HepG2 (cell line): ENCODE results near the gene AGER. TPM values are rescaled to one million over a fixed set of nuclear protein-coding genes. Genes with fewer than 3 reads are reported as not detected.

Experiments
- ATF7 ChIP-seq, 2 experiments: fragments of 450-650 bp in 1 of 2; sonication (generic) in 1 of 2; formaldehyde crosslinking in 1 of 2; IDR thresholded peaks; 2 replicates each; pipeline versions ENCODE4 v1.4.0 to v1.6.1; 2016 to 2020; ENCODE audit warnings: antibody characterized with exemption in 1 of 2, mild to moderate bottlenecking in 1 of 2, missing genetic modification reagents in 1 of 2
- HDAC2 ChIP-seq: sonication (generic); formaldehyde crosslinking; IDR thresholded peaks from 2 replicates; pipeline ENCODE4 v1.4.0; 2020; ENCODE audit warnings: missing genetic modification reagents
- KLF13 ChIP-seq: sonication (generic); formaldehyde crosslinking; IDR thresholded peaks from 2 replicates; pipeline ENCODE4 v1.4.0; 2020; ENCODE audit warnings: mild to moderate bottlenecking, missing genetic modification reagents
- MEF2D ChIP-seq: sonication (generic); formaldehyde crosslinking; IDR thresholded peaks from 2 replicates; pipeline ENCODE4 v1.5.1; 2020; ENCODE audit warnings: mild to moderate bottlenecking, missing genetic modification reagents
- MEIS2 ChIP-seq: sonication (generic); formaldehyde crosslinking; IDR thresholded peaks from 2 replicates; pipeline ENCODE4 v1.9.0; 2021; ENCODE audit warnings: mild to moderate bottlenecking, missing genetic modification reagents
- MTA1 ChIP-seq: sonication (generic); formaldehyde crosslinking; IDR thresholded peaks from 2 replicates; pipeline ENCODE4 v1.4.0; 2020; ENCODE audit warnings: missing genetic modification reagents, mild to moderate bottlenecking, borderline replicate concordance
- NFIC ChIP-seq: IDR thresholded peaks from 2 replicates; pipeline ENCODE4 v1.6.1; 2012; ENCODE audit warnings: mild to moderate bottlenecking, low read length, inconsistent platforms
- SMAD1 ChIP-seq: sonication (generic); formaldehyde crosslinking; IDR thresholded peaks from 2 replicates; pipeline ENCODE4 v1.4.0; 2020; ENCODE audit warnings: missing genetic modification reagents, low read depth, mild to moderate bottlenecking, borderline replicate concordance
- SOX13 ChIP-seq, 3 experiments: fragments of 450-650 bp in 1 of 3; sonication (generic) in 1 of 3; formaldehyde crosslinking in 1 of 3; IDR thresholded peaks in 2 of 3; conservative IDR thresholded peaks in 1 of 3; 2 replicates each; pipeline versions ENCODE4 v1.5.0 to v1.6.1; 2016 to 2020; ENCODE audit warnings: antibody characterized with exemption in 1 of 3, mild to moderate bottlenecking in 1 of 3, missing compliant biosample characterization in 1 of 3, missing genetic modification reagents in 1 of 3, moderate library complexity in 1 of 3
- TBL1XR1 ChIP-seq: fragments of 150-350 bp; IDR thresholded peaks from 2 replicates; pipeline ENCODE4 v1.6.1; 2014; ENCODE audit warnings: borderline replicate concordance, low read length; ENCODE audit not compliant: partially characterized antibody
- ZBTB8A ChIP-seq: sonication (generic); formaldehyde crosslinking; IDR thresholded peaks from 2 replicates; pipeline ENCODE4 v1.4.0; 2020; ENCODE audit warnings: mild to moderate bottlenecking, low read depth, missing genetic modification reagents, borderline replicate concordance
- ZFP41 ChIP-seq: sonication (generic); formaldehyde crosslinking; IDR thresholded peaks from 2 replicates; pipeline ENCODE4 v1.4.0; 2020; ENCODE audit warnings: mild to moderate bottlenecking, missing genetic modification reagents, borderline replicate concordance
- ZMYM2 ChIP-seq: sonication (generic); formaldehyde crosslinking; IDR thresholded peaks from 2 replicates; pipeline ENCODE4 v1.8.0; 2022; ENCODE audit warnings: mild to moderate bottlenecking, missing genetic modification reagents
- ZNF12 ChIP-seq: sonication (generic); formaldehyde crosslinking; IDR thresholded peaks from 2 replicates; pipeline ENCODE4 v1.5.0; 2020; ENCODE audit warnings: missing genetic modification reagents
- ZNF317 ChIP-seq: sonication (generic); formaldehyde crosslinking; IDR thresholded peaks from 2 replicates; pipeline ENCODE4 v1.5.0; 2020; ENCODE audit warnings: mild to moderate bottlenecking, missing genetic modification reagents
- ZNF333 ChIP-seq: sonication (generic); formaldehyde crosslinking; IDR thresholded peaks from 2 replicates; pipeline ENCODE4 v1.4.0; 2020; ENCODE audit warnings: mild to moderate bottlenecking, missing genetic modification reagents, borderline replicate concordance
- ZNF510 ChIP-seq: sonication (generic); formaldehyde crosslinking; IDR thresholded peaks from 2 replicates; pipeline ENCODE4 v1.4.0; 2020; ENCODE audit warnings: low read depth, mild to moderate bottlenecking, missing genetic modification reagents
- ZNF556 ChIP-seq: sonication (generic); formaldehyde crosslinking; IDR thresholded peaks from 2 replicates; pipeline ENCODE4 v1.4.0; 2020; ENCODE audit warnings: mild to moderate bottlenecking, missing genetic modification reagents, borderline replicate concordance
- ZNF761 ChIP-seq: sonication (generic); formaldehyde crosslinking; conservative IDR thresholded peaks from 2 replicates; pipeline ENCODE4 v1.4.0; 2020; ENCODE audit warnings: mild to moderate bottlenecking, missing genetic modification reagents
- polyA plus RNA-seq, 8 experiments: library from polyadenylated mRNA; depleted of rRNA in 3 of 8; stranded (reverse) in 7 of 8; unstranded in 1 of 8; fragments of >200 nt; fragmentation: Illumina TruSeq in 4 of 8; extraction: Trizol in 4 of 8; gene quantifications; 2 replicates each; pipeline versions ENCODE4 v1.2.1 to v1.2.3, GENCODE V29; 2011 to 2016; ENCODE audit warnings: low read depth in 4 of 8, missing spikeins in 1 of 8, mixed read lengths in 1 of 8; ENCODE audit not compliant: insufficient read depth in 1 of 8
- total RNA-seq, 5 experiments: library from RNA; depleted of rRNA; stranded (reverse); fragments of >200 nt; fragmentation: Illumina TruSeq; extraction: Trizol; gene quantifications; 2 replicates each; pipeline ENCODE4 v1.2.3, GENCODE V29; 2016; ENCODE audit warnings: low read depth in 1 of 5
- TF ChIP-seq, protein P1 (sequence below): sonication (generic); formaldehyde crosslinking; IDR thresholded peaks from 2 replicates; pipeline ENCODE4 v1.4.0; 2020; ENCODE audit warnings: mild to moderate bottlenecking, missing genetic modification reagents, borderline replicate concordance
- TF ChIP-seq, protein P2 (sequence below): sonication (generic); formaldehyde crosslinking; conservative IDR thresholded peaks from 2 replicates; pipeline ENCODE4 v1.4.0; 2020; ENCODE audit warnings: mild to moderate bottlenecking, missing genetic modification reagents, moderate library complexity
- TF ChIP-seq, protein P3 (sequence below): IDR thresholded peaks from 2 replicates; pipeline ENCODE4 v1.6.1; 2016; ENCODE audit warnings: missing compliant biosample characterization, missing genetic modification reagents, borderline replicate concordance

The AGER gene
- total and polyA plus RNA-seq, 2 of the 13 experiments (the other 11 are each of a cell fraction or from before 2014, with no cell fraction given), result 1.9 to 5.1 TPM

DNA sequence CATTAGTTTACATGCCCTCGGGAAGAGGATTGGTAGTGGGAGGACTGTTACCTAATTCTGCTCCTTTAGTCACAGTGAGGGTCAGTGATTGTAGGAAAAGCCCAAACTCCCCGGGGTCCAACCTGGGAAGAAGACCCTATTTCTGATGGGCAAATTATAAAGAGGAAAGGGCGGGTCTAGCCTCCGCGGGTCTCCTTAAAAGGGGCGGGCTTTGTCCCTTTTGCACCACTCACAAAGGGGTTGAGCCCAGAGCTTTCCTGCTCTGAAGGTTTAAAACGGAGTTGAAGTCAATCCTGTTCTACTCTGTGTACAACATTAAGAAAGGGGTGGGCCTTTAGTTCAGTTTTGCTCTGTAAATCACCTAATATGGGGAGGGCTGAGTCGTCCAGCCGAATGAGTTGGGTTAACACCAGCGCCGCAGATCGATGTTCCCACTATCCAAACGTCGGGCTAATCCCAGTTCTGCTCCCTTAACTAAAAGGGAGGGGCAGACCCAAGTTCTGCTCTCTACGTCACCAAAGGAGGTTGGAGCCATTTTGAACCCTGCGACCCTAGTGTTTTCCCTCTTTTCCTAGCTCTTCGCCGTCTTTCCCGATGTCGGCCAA is 6.8 kb downstream of the AGER start (continued):
- TF ChIP-seq ZNF510 (CRISPR knock-in tag), result 0 out of 2 replicates have a peak, but pooled peaks have one; percentile 34
- TF ChIP-seq TBL1XR1, result no peak
- TF ChIP-seq ATF7 (IDR thresholded peaks at IDR 0.05), result no peak
- TF ChIP-seq ATF7 (CRISPR knock-in tag; IDR thresholded peaks at IDR 0.05), result 0 out of 2 replicates have a peak, but pooled peaks have one; percentile 27
- no peak for TF ChIP-seq ZFP41 (CRISPR knock-in tag)
- TF ChIP-seq HDAC2 (CRISPR knock-in tag), result no peak
- TF ChIP-seq ZNF761 (CRISPR knock-in tag), result 0 out of 2 replicates have a peak, but pooled peaks have one; percentile 49
- TF ChIP-seq, protein P1, sequence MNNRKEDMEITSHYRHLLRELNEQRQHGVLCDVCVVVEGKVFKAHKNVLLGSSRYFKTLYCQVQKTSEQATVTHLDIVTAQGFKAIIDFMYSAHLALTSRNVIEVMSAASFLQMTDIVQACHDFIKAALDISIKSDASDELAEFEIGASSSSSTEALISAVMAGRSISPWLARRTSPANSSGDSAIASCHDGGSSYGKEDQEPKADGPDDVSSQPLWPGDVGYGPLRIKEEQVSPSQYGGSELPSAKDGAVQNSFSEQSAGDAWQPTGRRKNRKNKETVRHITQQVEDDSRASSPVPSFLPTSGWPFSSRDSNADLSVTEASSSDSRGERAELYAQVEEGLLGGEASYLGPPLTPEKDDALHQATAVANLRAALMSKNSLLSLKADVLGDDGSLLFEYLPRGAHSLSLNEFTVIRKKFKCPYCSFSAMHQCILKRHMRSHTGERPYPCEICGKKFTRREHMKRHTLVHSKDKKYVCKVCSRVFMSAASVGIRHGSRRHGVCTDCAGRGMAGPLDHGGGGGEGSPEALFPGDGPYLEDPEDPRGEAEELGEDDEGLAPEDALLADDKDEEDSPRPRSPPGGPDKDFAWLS (CRISPR knock-in tag), result 0 out of 2 replicates have a peak, but pooled peaks have one; percentile 28
- TF ChIP-seq NFIC, result peak; percentile 66; the same call in 1 of the 2 replicates
- TF ChIP-seq MEIS2 (CRISPR knock-in tag), result no peak
- no peak for TF ChIP-seq ZMYM2 (CRISPR knock-in tag)
- TF ChIP-seq, protein P2, sequence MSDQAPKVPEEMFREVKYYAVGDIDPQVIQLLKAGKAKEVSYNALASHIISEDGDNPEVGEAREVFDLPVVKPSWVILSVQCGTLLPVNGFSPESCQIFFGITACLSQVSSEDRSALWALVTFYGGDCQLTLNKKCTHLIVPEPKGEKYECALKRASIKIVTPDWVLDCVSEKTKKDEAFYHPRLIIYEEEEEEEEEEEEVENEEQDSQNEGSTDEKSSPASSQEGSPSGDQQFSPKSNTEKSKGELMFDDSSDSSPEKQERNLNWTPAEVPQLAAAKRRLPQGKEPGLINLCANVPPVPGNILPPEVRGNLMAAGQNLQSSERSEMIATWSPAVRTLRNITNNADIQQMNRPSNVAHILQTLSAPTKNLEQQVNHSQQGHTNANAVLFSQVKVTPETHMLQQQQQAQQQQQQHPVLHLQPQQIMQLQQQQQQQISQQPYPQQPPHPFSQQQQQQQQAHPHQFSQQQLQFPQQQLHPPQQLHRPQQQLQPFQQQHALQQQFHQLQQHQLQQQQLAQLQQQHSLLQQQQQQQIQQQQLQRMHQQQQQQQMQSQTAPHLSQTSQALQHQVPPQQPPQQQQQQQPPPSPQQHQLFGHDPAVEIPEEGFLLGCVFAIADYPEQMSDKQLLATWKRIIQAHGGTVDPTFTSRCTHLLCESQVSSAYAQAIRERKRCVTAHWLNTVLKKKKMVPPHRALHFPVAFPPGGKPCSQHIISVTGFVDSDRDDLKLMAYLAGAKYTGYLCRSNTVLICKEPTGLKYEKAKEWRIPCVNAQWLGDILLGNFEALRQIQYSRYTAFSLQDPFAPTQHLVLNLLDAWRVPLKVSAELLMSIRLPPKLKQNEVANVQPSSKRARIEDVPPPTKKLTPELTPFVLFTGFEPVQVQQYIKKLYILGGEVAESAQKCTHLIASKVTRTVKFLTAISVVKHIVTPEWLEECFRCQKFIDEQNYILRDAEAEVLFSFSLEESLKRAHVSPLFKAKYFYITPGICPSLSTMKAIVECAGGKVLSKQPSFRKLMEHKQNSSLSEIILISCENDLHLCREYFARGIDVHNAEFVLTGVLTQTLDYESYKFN, result no peak
- TF ChIP-seq SOX13 (IDR thresholded peaks at IDR 0.05), result no peak
- 0 out of 4 replicates have a peak, but pooled peaks of 1 of the 2 experiments have one; percentile 14 for TF ChIP-seq SOX13 (CRISPR knock-in tag; conservative IDR thresholded peaks at IDR 0.05 in 1 of 2, IDR thresholded peaks at IDR 0.05 in 1 of 2)
- TF ChIP-seq ZNF317 (CRISPR knock-in tag), result peak; percentile 69; the same call in 1 of the 2 replicates
- TF ChIP-seq MTA1 (CRISPR knock-in tag), result no peak
- TF ChIP-seq, protein P3, sequence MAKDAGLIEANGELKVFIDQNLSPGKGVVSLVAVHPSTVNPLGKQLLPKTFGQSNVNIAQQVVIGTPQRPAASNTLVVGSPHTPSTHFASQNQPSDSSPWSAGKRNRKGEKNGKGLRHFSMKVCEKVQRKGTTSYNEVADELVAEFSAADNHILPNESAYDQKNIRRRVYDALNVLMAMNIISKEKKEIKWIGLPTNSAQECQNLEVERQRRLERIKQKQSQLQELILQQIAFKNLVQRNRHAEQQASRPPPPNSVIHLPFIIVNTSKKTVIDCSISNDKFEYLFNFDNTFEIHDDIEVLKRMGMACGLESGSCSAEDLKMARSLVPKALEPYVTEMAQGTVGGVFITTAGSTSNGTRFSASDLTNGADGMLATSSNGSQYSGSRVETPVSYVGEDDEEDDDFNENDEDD, result peak; percentile 73; the same call in 1 of the 2 replicates
- TF ChIP-seq ZNF333 (CRISPR knock-in tag), result no peak
- TF ChIP-seq KLF13, result no peak
- peak; percentile 14; the same call in 1 of the 2 replicates for TF ChIP-seq ZNF12 (CRISPR knock-in tag)
- TF ChIP-seq ZBTB8A (CRISPR knock-in tag), result 0 out of 2 replicates have a peak, but pooled peaks have one; percentile 70
- TF ChIP-seq ZNF556, result peak; percentile 64; the same call in 1 of the 2 replicates
- no peak for TF ChIP-seq MEF2D (CRISPR knock-in tag)
- peak; percentile 35; the same call in 1 of the 2 replicates for TF ChIP-seq SMAD1 (CRISPR knock-in tag)
